Colonic mucosa (tissue), 4 donors: ENCODE measurements around the gene NOS1AP. TPM values are rescaled to one million over a fixed set of nuclear protein-coding genes. Genes with fewer than 3 reads are reported as not detected.

Experiments used
- DNase-seq: peaks from one replicate; pipeline ENCODE4 v3.0.0-alpha.2; 2020
- H3K27ac ChIP-seq: fragments of 200-600 bp; one replicate; pipeline ENCODE4 v1.8.0; 2021
- H3K27me3 ChIP-seq: fragments of 200-600 bp; one replicate; pipeline ENCODE4 v1.8.0; 2021
- H3K36me3 ChIP-seq: fragments of 200-600 bp; one replicate; pipeline ENCODE4 v1.8.0; 2021
- H3K4me1 ChIP-seq: fragments of 200-600 bp; one replicate; pipeline ENCODE4 v1.8.0; 2021; ENCODE audit warnings: mild to moderate bottlenecking
- H3K4me3 ChIP-seq: fragments of 200-600 bp; one replicate; pipeline ENCODE4 v1.8.0; 2021
- H3K9ac ChIP-seq, 2 donors: one replicate each; pipeline ENCODE4 v1.7.0; 2013; ENCODE audit warnings: control low read depth in 2 of 2, low read depth in 2 of 2, low read length in 2 of 2
- H3K9me3 ChIP-seq: fragments of 200-600 bp; one replicate; pipeline ENCODE4 v1.8.0; 2021
- CTCF ChIP-seq: fragments of 200-600 bp; IDR thresholded peaks from one replicate; pipeline ENCODE4 v1.8.0; 2022; ENCODE audit warnings: antibody characterized with exemption, mild to moderate bottlenecking
- intact Hi-C: fragments of 100-400 bp; cut with DNase I; formaldehyde crosslinking; loops from one replicate; pipeline ENCODE4 v1.14.1; 2022
- total RNA-seq, 2 donors: library from RNA; stranded (reverse); fragmentation: NEBNext Ultra II Directional in 1 of 2; extraction: Animal tissue kit (Norgen Biotek cat#: 25700) in 1 of 2; gene quantifications; one replicate each; pipeline ENCODE4 v1.2.1, GENCODE V29; 2021
- donor health status: healthy.
- donor health status: DM: no; HTN: no; CAD: no.
- donor health status: DM: no; HTN: no; CAD: no.

Gene NOS1AP
- total RNA-seq, 2 donors from 2014 or later, result 9.0 to 14.4 TPM

- no peak overlapping the region for H3K4me3 ChIP-seq
- DNase-seq, result no peak
- no peaks in the 10 kb centered on the region for H3K4me1 ChIP-seq
- no peaks in the 10 kb centered on the region for H3K36me3 ChIP-seq
- H3K9ac ChIP-seq, result no peak overlapping the region
- no peaks in the 10 kb centered on the region for H3K27me3 ChIP-seq
- intact Hi-C loops, result no loop called here
- H3K9me3 ChIP-seq, result no peaks in the 10 kb centered on the region
- H3K27ac ChIP-seq, result no peak overlapping the region
- no peak for TF ChIP-seq CTCF
Measured at GRCh38 chr1:162299018-162299417, 229.5 kb downstream of the NOS1AP start.

- no peak for DNase-seq
- H3K4me3 ChIP-seq, result no peak overlapping the region
- H3K27ac ChIP-seq, result no peak overlapping the region
- TF ChIP-seq CTCF, result no peak
- no peaks in the 10 kb centered on the region for H3K27me3 ChIP-seq
- no peaks in the 10 kb centered on the region for H3K9me3 ChIP-seq
- intact Hi-C loops, result no loop called here
- H3K4me1 ChIP-seq, result no peaks in the 10 kb centered on the region
- no peak overlapping the region for H3K9ac ChIP-seq
- H3K36me3 ChIP-seq, result no peaks in the 10 kb centered on the region
Measured at GRCh38 chr1:162300057-162300917, 230.8 kb downstream of the NOS1AP start.

GRCh38 chr1:162301696-162302095 lies 232.2 kb downstream of the NOS1AP start:
- Histone ChIP-seq H3K36me3 (no peaks in the 10 kb centered on the region), H3K9ac (no peak overlapping the region), H3K9me3 (no peaks in the 10 kb centered on the region), H3K27me3 (no peaks in the 10 kb centered on the region), H3K4me1 (no peaks in the 10 kb centered on the region), H3K4me3 (no peak overlapping the region), H3K27ac (no peak overlapping the region)
- DNase-seq, result no peak
- TF ChIP-seq CTCF, result no peak
- intact Hi-C loops, result no loop called here

- TF ChIP-seq CTCF, result no peak
- H3K27me3 ChIP-seq, result no peaks in the 10 kb centered on the region
- H3K4me3 ChIP-seq, result no peak overlapping the region
- no peaks in the 10 kb centered on the region for H3K9me3 ChIP-seq
- DNase-seq, result no peak
- no peaks in the 10 kb centered on the region for H3K36me3 ChIP-seq
- H3K9ac ChIP-seq, result no peak overlapping the region
- H3K27ac ChIP-seq, result no peak overlapping the region
- H3K4me1 ChIP-seq, result no peaks in the 10 kb centered on the region
- intact Hi-C loops, result no loop called here
Measured at GRCh38 chr1:162302306-162303003, 233.0 kb downstream of the NOS1AP start.

- DNase-seq, result no peak
- Histone ChIP-seq H3K4me3 (no peak overlapping the region), H3K36me3 (no peaks in the 10 kb centered on the region), H3K4me1 (no peaks in the 10 kb centered on the region), H3K27ac (no peak overlapping the region), H3K9me3 (no peaks in the 10 kb centered on the region), H3K27me3 (no peaks in the 10 kb centered on the region), H3K9ac (no peak overlapping the region)
- TF ChIP-seq CTCF, result no peak
- intact Hi-C loops, result no loop called here
Measured at GRCh38 chr1:162303004-162303344, 233.5 kb downstream of the NOS1AP start.
